SJSA1 (cell line): ENCODE data around the gene NPAS3. TPM values are rescaled to one million over a fixed set of nuclear protein-coding genes. Genes with fewer than 3 reads are reported as not detected.
A peak's percentile ranks its signal among the peaks of the same experiment; 100 is the strongest.

Experiments
- DNase-seq, 2 experiments: peaks; one replicate each; pipeline ENCODE4 v3.0.0-alpha.2; 2015 to 2020; ENCODE audit warnings: low spot score in 2 of 2, low read depth in 1 of 2
- H3K27ac ChIP-seq: fragments of 250-450 bp; sonication (Bioruptor Pico); 2 replicates; pipeline ENCODE4 v1.5.1; 2020; ENCODE audit warnings: mild to moderate bottlenecking, moderate library complexity
- H3K27me3 ChIP-seq: fragments of 250-450 bp; sonication (Bioruptor Pico); replicated peaks from 2 replicates; pipeline ENCODE4 v1.5.1; 2020; ENCODE audit warnings: mild to moderate bottlenecking, moderate library complexity
- H3K36me3 ChIP-seq: fragments of 250-450 bp; sonication (Bioruptor Pico); 2 replicates; pipeline ENCODE4 v1.5.1; 2020; ENCODE audit warnings: mild to moderate bottlenecking
- H3K4me1 ChIP-seq: fragments of 250-450 bp; sonication (Bioruptor Pico); replicated peaks from 2 replicates; pipeline ENCODE4 v1.6.1; 2021; ENCODE audit warnings: mild to moderate bottlenecking
- H3K4me3 ChIP-seq: fragments of 250-450 bp; sonication (Bioruptor Pico); 2 replicates; pipeline ENCODE4 v1.5.1; 2020; ENCODE audit warnings: mild to moderate bottlenecking
- H3K9me3 ChIP-seq: fragments of 250-450 bp; sonication (Bioruptor Pico); replicated peaks from 2 replicates; pipeline ENCODE4 v1.5.1; 2020; ENCODE audit warnings: mild to moderate bottlenecking
- total RNA-seq: library from RNA; depleted of rRNA; stranded (reverse); fragments of >200 nt; shearing (Covaris generic); gene quantifications from 2 replicates; pipeline ENCODE4 v1.2.3, GENCODE V29; 2014

The NPAS3 gene
- total RNA-seq, 1 experiment from 2014 or later, result 0.26 TPM

DNA sequence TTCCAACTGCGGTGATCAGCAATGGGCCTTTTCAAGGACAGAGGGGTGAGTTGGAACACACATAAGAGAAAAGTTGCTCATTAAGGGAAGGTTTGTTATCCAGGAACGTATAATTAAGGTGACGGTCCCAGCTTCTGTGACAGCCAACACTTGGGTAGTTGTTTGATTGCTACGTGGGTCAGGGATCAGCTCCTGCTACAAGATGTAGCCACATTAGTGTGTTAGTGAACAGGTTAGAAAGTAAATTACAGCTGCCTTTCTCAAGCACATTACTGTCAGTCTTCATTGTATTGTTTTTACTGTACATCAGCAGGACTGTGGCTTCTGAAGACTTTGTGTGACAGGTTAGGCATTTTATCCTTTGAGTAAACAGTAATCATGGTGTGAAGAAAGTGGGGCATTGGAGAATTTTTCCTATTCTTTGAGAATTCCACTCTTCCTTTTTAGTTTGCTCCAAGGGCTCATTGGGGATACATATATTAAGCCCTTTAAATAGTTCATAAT, 781.7 kb downstream of the NPAS3 start:
- Histone ChIP-seq H3K9me3 (no peaks in the 10 kb centered on the region), H3K27me3 (no peaks in the 10 kb centered on the region), H3K4me1 (peaks cover 2% of the 10 kb centered on the region; the same call in 1 of the 2 replicates), H3K27ac (no peak overlapping the region), H3K4me3 (no peak overlapping the region), H3K36me3 (no peaks in the 10 kb centered on the region)
- no peak for DNase-seq

GRCh38 chr14:33726685-33727084, 788.0 kb downstream of the NPAS3 start:
- no peaks in the 10 kb centered on the region for H3K4me1 ChIP-seq
- no peak overlapping the region for H3K27ac ChIP-seq
- no peaks in the 10 kb centered on the region for H3K9me3 ChIP-seq
- no peaks in the 10 kb centered on the region for H3K27me3 ChIP-seq
- DNase-seq, result no peak
- H3K4me3 ChIP-seq, result no peak overlapping the region
- H3K36me3 ChIP-seq, result no peaks in the 10 kb centered on the region

- Histone ChIP-seq H3K36me3 (no peaks in the 10 kb centered on the region), H3K27ac (no peak overlapping the region), H3K4me1 (no peaks in the 10 kb centered on the region), H3K9me3 (no peaks in the 10 kb centered on the region), H3K27me3 (no peaks in the 10 kb centered on the region), H3K4me3 (no peak overlapping the region)
- no peak for DNase-seq
These were observed 788.9 kb downstream of the NPAS3 start for GRCh38 chr14:33727606-33728005.

- Histone ChIP-seq H3K4me3 (no peak overlapping the region), H3K27ac (no peak overlapping the region), H3K27me3 (no peaks in the 10 kb centered on the region), H3K9me3 (no peaks in the 10 kb centered on the region), H3K36me3 (no peaks in the 10 kb centered on the region), H3K4me1 (no peaks in the 10 kb centered on the region)
- no peak for DNase-seq
These were observed 789.4 kb downstream of the NPAS3 start for GRCh38 chr14:33728010-33728498.

DNA sequence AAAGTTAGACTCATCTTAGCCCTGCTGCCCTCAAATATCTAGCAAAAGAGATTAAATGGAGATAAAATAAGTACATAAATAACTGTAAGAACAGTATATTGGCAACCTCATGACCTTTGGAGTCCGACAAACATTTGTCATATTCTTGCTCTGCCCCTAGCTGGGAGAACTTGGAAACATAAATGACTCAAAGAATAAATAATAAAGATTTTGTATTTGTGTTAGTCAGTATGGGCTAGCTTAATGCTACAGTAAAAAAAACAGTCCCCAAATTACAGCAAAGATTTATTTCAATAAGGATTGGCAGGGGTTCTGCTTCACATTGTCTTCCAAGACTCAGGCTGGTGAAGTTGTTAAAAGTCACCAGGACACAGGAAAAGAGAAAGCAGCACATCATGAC, 791.5 kb downstream of the NPAS3 start:
- DNase-seq, result no peak
- no peaks in the 10 kb centered on the region for H3K36me3 ChIP-seq
- no peak overlapping the region for H3K4me3 ChIP-seq
- no peaks in the 10 kb centered on the region for H3K27me3 ChIP-seq
- no peak overlapping the region for H3K27ac ChIP-seq
- no peaks in the 10 kb centered on the region for H3K9me3 ChIP-seq
- no peaks in the 10 kb centered on the region for H3K4me1 ChIP-seq

DNA sequence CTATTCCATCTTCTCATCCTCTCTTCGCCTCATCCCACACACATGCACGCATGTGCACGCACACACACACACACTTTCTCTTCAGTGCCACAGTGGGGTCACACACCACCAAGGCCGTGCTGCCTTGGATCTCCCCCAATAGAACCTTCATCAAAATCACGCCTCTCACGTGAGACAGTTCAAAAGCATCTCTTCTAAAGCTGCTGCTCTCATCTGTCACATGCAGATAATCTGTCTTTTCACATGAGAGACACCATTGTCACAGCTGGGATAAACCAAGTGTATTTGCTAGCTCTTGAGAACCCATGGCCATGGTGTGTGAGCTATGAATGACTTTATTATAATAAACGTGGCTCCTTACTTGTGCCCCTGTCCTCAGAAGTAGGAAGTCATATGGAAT, 793.5 kb downstream of the NPAS3 start:
- no peaks in the 10 kb centered on the region; the same call in 1 of the 2 replicates for H3K4me1 ChIP-seq
- no peak for DNase-seq
- H3K9me3 ChIP-seq, result no peaks in the 10 kb centered on the region
- H3K36me3 ChIP-seq, result no peaks in the 10 kb centered on the region
- no peaks in the 10 kb centered on the region for H3K27me3 ChIP-seq
- H3K27ac ChIP-seq, result no peak overlapping the region
- no peak overlapping the region for H3K4me3 ChIP-seq

DNA sequence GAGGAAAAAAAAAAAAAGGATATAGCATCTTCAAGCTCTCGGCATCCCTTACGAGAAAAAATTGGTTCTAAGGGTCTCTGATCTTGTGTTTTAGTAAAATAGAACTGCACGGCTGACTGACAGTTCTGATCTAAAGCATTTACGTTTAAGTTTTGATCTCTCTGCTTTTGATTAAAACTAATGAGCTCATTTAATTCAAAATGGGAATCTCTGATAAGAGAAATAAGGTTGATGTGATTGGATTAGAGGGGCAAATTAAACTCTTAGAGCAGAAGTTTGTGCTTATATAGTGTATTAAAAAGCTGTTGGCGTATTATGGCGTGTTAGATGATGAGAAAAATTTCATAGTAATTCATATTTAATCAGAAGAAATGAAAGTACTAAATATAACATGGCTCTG, 794.6 kb downstream of the NPAS3 start:
- Histone ChIP-seq H3K36me3 (no peaks in the 10 kb centered on the region), H3K27me3 (no peaks in the 10 kb centered on the region), H3K9me3 (no peaks in the 10 kb centered on the region), H3K27ac (no peak overlapping the region), H3K4me3 (no peak overlapping the region), H3K4me1 (no peaks in the 10 kb centered on the region; the same call in 1 of the 2 replicates)
- DNase-seq, result no peak

DNA sequence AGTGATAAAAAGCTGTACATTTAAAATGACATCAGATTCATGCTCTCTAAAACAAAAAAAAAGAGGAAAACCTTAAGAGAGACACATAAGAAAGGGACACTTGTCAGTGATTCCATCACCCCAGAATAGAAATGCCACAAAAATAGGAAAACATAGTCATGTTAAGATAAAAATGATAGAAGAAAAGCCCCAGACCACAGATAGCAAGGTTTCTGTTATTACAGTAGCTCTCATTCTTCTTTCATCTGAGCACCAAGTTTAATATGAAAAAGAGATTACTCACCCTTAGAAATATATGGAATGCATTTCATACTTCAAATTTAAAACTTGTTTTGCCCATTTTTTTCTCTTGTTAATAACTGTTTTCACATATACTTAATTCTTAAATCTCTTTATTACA, 795.0 kb downstream of the NPAS3 start:
- no peak overlapping the region for H3K27ac ChIP-seq
- H3K9me3 ChIP-seq, result no peaks in the 10 kb centered on the region
- H3K27me3 ChIP-seq, result no peaks in the 10 kb centered on the region
- no peak overlapping the region for H3K4me3 ChIP-seq
- H3K4me1 ChIP-seq, result no peaks in the 10 kb centered on the region; the same call in 1 of the 2 replicates
- H3K36me3 ChIP-seq, result no peaks in the 10 kb centered on the region
- no peak for DNase-seq

- no peak overlapping the region for H3K27ac ChIP-seq
- no peak for DNase-seq
- H3K9me3 ChIP-seq, result no peaks in the 10 kb centered on the region
- no peaks in the 10 kb centered on the region; the same call in 1 of the 2 replicates for H3K4me1 ChIP-seq
- no peaks in the 10 kb centered on the region for H3K27me3 ChIP-seq
- H3K4me3 ChIP-seq, result no peak overlapping the region
- H3K36me3 ChIP-seq, result no peaks in the 10 kb centered on the region
These were observed 795.7 kb downstream of the NPAS3 start for GRCh38 chr14:33734387-33734786.

- no peak overlapping the region for H3K4me3 ChIP-seq
- no peaks in the 10 kb centered on the region; the same call in 1 of the 2 replicates for H3K4me1 ChIP-seq
- H3K36me3 ChIP-seq, result no peaks in the 10 kb centered on the region
- H3K27me3 ChIP-seq, result no peaks in the 10 kb centered on the region
- H3K27ac ChIP-seq, result no peak overlapping the region
- no peaks in the 10 kb centered on the region for H3K9me3 ChIP-seq
- DNase-seq, result no peak
These were observed 797.7 kb downstream of the NPAS3 start for GRCh38 chr14:33736299-33736825.

GRCh38 chr14:33736979-33737378, 798.3 kb downstream of the NPAS3 start:
- Histone ChIP-seq H3K36me3 (no peaks in the 10 kb centered on the region), H3K4me3 (no peak overlapping the region), H3K27me3 (no peaks in the 10 kb centered on the region), H3K4me1 (no peaks in the 10 kb centered on the region; the same call in 1 of the 2 replicates), H3K27ac (no peak overlapping the region), H3K9me3 (no peaks in the 10 kb centered on the region)
- no peak for DNase-seq

DNA sequence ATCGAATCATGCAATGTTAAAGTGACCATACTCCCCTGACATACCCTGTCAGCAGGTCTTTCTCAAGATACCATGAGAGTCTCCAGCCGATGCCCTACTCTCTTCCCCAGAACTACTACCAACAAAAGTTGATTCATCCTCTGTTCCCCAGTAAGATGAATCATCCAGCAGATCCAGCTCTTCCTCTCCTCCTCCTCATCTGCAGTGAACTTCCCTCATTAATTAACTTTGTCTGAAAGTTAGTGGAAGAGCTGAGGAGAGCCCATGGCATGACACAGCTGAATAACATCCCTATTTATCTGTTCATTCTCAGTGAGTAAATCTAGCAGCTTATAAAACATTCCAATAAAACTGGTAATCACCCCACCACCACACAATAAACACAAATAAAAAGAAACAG, 798.8 kb downstream of the NPAS3 start:
- peak in 1 of 2 experiments; percentile 10 for DNase-seq
- Histone ChIP-seq H3K27ac (no peak overlapping the region), H3K4me3 (no peak overlapping the region), H3K9me3 (no peaks in the 10 kb centered on the region), H3K4me1 (no peaks in the 10 kb centered on the region; the same call in 1 of the 2 replicates), H3K36me3 (no peaks in the 10 kb centered on the region), H3K27me3 (no peaks in the 10 kb centered on the region)

DNA sequence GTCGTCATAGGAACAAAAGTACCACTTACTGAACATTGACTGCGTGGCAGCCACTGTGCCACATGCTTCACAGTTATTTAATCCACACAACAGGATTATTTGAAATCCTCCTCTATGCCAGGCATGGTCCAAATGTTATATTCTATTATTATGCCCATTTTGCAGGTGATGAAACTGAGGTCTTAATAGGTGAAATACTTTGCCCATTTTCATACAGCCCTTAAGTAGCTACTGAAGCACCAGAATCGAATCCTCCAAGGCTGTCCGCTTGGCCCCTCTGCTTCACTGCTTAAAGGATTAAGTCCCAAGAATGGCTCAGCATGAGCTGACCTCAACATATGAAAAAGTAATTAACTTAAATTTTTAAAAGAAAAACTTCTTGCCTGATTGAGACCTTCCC, 799.4 kb downstream of the NPAS3 start:
- Histone ChIP-seq H3K4me1 (no peaks in the 10 kb centered on the region; the same call in 1 of the 2 replicates), H3K9me3 (0 out of 2 replicates have a peak, but pooled peaks cover 3% of the 10 kb centered on the region), H3K27me3 (no peaks in the 10 kb centered on the region), H3K27ac (no peak overlapping the region), H3K36me3 (no peaks in the 10 kb centered on the region), H3K4me3 (no peak overlapping the region)
- no peak for DNase-seq

DNA sequence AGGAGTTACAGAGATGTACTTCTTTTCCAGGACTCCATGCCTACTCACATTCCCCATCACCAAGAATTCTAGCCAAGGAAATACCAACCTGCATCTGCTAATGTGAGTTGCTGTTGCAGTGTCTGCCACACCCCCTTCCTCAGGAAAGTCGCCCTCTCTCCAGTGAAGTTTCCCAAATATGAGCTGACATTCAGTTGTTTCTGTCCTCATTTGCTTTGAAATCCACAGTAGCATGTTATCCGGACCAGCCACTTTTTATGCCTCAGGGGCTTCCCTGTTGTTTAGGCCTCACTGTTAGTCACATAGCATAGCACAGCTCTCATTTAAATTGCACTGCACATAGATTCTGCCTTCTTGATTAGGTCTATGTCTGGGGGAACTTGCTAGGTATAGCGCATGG, 799.8 kb downstream of the NPAS3 start:
- Histone ChIP-seq H3K27me3 (no peaks in the 10 kb centered on the region), H3K27ac (no peak overlapping the region)
- no peak for DNase-seq

More for the DNA sequence above, 799.8 kb downstream of the NPAS3 start:
- Histone ChIP-seq H3K9me3 (0 out of 2 replicates have a peak, but pooled peaks cover 3% of the 10 kb centered on the region), H3K36me3 (no peaks in the 10 kb centered on the region), H3K4me1 (no peaks in the 10 kb centered on the region; the same call in 1 of the 2 replicates), H3K4me3 (no peak overlapping the region)
